Left hindlimb (tissue), 1 donor: ENCODE data around the gene MASP2.
"Not testable (repeated sequence)": the region's sequence is repeated elsewhere in the genome, so short reads cannot be mapped to it uniquely, and the experiment has no call there.

Experiments used
- DNase-seq: peaks from one replicate; pipeline ENCODE4 v3.0.0-alpha.2; 2018

MASP2 gene

DNA sequence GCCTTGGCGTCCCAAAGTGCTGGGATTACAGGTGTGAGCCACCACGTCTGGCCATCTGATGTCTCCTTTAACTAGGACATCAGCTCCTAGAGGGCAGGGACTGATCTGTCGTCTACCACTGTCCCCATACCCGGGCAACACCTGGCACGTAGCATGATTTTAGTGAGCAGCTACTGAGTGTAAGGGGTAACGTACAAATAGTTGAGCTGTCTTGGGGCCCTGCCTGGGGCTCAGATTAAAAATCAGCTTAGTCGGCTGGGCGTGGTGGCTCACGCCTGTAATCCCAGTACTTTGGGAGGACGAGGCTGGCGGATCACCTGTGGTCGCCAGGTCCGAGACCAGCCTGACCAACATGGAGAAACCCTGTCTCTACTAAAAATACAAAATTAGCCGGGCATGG lies 11.0 kb upstream of the MASP2 start:
- no peak for DNase-seq

DNA sequence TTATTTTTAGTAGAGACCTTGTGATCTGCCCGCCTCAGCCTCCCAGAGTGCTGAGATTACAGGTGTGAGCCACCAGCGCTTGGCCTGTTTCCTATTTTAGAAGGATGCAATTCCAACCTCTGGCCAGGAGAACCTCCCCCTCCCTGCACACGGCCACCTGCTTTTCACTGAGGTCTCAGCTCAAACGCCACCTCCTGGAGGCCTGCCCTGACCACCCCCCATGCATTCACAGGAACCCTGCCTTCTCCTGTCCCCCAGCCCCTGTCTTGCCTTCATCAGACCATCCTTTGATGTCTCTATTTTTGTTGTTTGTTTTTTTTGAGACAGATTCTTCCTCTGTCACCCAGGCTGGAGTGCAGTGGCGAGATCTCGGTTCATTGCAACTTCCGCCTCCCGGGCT lies 10.4 kb upstream of the MASP2 start:
- DNase-seq, result no peak

DNA sequence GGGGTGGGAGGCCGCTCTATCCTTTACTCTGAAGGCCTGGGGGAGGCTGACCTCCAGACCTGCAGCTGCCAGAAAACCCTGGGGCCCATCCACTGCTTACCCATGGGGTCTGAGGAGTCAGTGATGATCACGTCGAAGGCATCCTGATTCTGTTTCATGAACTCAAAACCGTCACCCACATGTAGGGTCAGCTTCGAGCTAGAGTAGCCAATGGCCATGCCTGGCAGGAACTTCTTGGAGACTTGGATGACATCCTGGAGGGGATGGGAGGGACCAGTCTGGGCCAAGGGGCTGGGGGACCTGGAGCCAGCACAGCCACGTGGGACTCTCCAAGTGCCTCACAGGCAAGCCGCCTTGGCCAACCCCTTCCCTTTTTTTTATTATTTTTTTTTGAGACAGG lies 9.5 kb upstream of the MASP2 start:
- DNase-seq, result no peak

DNA sequence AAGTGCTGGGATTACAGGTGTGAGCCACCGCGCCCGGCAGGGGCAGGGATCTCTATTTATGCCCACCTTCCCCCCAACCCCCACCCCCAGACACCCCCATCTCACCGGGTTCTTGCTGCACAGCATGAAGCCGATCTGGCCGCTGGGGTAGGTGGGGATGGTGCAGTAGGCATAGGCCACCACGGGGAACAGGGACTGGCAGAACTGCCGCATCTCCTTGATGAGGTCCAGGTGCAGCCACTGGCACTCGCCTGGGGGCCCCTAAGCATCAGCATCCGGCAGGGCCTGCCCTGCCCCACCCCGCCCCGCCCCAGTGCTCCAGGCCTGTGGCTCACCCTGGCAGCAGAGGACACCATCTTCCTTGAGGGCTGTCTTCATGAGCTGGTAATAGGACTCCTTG lies 8.6 kb upstream of the MASP2 start:
- no peak for DNase-seq

DNA sequence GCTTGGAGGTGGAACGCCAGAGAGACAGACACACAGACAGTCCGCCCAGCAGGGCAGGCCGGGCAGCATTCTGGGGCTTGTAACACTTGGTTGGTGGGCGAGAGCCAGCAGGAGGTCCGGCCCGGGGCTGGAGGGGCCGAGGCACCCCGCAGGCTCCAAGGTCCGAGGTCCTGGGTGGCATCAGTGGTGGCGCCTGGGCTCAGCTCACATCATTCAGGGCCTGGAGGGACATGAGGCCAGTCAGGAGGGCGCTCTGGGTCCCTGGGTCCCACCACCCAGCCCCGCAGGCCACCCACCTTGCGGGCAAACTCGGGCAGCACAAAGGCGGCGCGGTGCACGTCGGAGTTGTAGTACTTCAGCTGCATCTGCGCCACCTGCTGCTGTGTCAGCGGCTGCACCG lies 7.6 kb upstream of the MASP2 start:
- DNase-seq, result no peak

DNA sequence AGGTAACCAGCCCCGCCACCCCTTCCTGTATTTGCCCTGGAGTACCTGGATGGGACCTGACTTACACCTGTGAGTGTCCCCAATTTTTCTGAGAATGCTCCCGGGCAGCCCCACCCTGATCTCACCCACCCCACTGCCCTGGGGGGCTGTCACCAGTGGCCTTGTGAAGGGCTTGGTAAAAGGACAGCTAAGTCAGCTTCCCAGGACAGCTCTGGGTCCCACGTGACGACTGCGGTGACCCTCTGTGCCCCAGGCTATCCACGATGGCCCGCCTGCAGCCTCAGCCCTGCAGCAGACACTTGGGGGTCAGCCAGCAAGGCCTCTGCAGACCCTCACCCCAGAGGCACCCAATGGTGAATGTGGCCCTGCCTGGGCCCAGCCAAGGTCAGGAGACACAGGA lies 7.1 kb upstream of the MASP2 start:
- no peak for DNase-seq

DNA sequence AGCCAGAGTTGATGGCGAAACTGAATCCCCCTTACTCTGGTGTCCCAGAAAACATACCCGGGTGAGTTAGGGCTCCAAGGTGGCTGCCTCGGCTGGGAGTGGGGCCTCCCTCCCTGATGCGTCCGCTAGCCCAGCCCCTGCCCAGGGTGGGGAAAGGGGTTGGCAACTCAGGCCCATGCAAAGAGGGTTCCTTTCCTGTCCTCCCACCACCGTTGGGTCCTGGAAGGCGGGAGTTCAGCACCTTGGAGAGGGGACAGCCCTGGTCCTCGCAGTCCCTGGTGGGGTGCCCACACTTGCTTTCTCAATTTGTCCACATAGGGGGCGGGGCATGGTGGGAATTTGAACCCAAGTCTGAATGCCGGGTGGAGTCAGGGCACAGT lies 6.7 kb upstream of the MASP2 start:
- DNase-seq, result no peak

DNA sequence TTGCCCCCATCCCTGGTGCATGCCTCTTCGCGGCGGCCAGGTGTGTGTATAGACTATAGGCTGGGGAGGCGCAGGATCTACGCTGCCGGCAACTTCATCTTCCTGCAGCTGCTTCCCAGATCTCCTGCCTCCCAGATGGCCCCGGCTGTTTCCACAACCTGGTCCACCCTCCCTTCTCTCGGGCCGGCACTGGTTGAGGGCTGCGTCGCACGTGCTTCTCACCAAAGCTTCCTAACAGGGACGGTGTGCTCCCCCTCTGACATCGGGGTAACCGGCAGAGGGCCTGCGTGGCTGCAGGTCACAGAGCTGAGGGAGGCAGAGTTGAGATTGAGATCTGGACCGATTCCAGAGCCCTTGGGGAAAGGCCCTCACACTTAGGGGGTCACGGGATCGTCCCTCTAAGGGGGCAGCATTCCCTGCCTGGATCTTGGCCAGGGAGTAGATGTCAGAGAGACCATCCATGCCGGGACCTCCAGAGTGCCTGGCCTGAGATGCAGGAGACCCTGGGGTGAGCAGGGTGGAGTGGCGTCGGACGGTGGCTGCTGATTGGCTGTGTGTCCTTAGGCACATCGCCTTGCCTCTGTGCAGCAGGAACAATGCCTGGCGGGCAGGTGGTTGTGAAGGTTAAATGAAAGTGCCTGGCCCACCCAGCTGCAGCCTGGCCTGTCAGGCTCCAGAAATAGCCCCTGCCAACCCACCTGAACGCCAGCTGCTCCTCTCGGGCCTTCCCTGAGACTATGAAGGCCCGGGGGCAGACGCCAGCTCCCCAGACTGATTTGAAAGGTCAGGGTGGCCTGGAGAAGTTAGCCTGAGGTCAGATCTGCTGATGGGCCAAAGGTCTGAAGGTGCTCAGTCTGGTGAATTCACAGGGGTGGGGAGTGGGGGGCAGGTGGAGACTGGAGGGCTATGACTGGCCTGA lies 6.1 kb upstream of the MASP2 start:
- DNase-seq, result no peak

DNA sequence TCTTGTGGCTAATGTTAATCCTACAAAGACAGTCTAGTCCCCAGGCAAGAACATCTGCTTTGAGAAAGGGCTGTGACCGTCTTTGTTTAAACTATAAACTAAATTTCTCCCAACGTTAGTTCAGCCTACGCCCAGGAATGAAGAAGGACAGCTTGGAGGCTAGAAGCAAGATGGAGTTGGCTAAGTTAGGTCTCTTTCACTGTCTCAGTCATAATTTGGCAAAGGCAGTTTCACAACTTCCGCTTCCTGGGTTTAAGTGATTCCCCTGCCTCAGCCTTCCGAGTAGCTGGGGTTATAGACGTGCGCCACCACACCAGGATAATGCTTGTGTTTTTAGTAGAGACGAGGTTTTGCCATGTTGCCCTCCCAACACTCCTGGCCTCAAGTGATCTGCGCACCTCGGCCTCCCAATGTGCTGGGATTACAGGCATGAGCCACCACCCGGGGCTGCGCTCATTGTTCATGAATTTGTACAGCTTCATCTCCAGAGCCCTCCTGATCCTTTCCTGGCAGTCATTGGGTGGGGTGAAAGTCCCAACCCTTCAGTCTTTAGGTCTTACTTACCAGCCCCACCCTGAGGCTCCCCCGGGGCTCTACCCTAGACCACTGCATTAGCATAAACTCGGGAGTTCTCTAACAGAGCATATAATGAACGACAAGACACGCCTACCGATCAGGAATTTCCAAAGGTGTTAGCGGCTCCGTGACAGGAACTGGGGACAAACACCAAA lies 4.9 kb upstream of the MASP2 start:
- DNase-seq, result no peak

DNA sequence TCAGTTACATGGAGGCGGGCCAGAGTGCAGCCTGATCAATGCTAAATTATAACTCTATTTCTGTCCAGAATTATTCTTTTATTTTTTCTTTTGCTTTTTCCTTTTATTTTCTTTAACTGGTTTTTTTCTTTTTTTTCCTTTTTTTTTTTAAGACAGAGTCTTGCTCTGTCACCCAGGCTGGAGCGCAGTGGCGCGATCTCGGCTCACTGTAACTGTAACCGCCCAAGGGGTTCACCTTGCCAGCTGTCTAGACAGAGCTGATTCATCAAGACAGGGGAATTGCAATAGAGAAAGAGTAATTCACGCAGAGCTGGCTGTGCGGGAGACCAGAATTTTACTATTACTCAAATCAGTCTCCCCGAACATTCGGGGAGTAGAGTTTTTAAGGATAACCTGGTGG lies 4.1 kb upstream of the MASP2 start:
- DNase-seq, result not testable (repeated sequence)

DNA sequence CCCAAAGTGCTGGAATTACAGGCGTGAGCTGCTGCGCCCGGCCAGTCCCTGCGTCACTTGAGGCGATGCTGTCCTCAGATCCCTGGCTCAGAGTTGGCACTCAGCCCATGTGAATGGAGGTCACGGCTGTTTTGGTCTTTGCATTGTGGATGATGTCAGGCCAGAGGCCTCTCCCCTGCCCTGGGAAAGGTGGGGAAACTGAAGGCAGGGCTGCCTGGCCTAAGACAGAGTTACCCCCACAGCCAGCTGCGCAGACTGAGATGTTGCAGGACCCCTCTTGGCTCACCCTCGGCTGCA lies 821 bp downstream of the MASP2 start:
- no peak for DNase-seq

DNA sequence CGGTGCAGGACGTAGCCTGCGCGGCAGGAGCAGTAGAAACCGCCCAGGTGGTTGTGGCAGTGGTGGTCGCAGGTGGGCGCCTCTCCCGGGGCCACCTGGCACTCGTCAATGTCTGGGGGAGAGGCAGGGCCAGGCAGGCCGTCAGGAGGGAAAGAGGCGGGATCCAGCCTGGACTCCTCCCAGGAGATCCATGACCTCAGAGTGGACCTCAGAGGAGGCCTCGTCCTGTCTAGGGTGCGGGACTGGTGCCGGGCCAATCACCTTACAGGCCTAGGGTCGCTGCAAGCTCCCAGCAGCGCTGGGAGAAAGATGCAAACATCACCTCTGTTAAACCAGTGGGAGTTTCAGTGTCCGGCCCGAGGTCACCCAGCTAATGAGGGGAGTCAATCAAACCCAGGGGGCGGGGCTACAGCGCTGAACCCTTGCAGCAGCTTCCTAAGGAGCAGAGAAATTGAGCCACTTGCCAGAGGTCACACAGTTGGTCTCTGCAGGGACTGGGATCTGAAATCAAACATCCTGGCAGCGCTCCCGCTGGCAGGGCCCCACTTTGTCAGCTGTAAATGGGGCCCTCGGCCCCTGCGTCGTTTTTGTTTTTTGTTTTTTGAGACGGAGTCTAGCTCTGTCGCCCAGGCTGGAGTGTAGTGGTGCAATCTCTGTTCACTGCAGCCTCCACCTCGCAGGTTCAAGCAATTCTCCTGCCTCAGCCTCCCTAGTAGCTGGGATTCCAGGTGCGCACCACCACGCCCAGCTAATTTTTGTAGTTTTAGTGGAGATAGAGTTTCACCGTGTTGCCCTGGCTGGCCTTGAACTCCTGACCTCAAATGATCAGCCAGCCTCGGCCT lies 1.4 kb downstream of the MASP2 start:
- no peak for DNase-seq

DNA sequence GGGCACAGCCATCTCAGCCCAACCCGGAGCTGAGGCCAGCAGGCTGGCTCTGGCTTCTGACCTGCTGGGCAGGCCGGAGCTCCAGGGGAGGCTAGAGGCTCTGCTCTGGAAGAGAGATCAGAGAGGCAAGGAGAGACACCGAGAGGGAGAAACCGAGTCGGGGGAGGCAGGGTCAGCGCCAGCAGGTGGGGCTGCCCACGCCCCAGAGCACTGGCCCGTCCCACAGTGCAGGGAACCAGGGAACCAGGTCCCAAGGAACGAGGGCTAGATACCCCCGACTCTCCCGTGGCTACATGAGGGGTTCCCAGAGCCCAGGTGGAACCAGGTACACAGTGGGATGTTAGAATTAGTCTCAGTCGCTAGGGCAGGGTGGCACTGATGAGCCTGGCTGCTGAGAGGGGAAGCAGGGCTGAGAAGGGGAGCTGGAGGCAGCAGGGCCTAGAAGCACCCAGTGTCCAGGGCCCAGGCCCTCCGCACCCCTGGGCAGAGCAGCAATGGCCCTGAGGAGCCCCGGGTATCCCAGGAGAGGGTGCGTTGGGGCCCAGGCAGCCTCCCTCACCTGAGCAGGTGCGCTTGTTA lies 2.1 kb downstream of the MASP2 start:
- no peak for DNase-seq

DNA sequence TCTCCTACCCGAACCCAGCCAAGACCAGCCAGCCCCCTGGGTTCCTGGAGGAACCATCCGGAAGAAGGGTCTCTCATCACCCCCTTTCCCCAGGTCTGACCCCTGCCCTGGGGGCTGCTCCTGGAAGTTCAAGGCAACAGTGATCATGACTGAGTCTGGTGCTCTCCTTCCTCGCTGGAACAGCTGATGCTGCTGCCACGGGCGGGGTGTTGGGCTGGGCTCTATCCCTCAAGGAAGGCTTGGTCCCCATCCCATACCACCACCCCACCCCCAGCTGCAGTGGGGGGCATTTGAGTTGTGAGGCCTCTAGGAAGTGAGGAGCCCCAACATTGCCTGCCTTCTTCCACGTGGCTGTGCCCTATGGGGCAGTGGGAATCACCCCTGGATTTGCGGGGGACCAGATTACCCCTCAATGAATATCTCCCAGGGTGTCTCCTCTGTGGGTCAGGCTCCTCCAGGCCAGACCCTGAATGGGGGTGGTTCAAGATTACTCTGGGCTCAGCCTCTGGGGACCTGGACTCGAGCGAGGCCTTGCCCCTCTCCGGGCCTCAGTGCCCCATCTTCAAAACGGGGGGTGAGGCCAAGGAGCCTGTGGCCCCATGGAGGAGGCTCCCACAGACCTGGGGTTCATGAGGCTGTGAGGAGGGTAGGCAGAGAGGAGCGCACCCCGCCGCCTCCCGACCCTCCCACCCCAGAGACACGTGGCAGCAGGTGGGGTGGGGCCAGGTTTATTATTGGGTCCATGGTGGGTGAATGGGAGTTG lies 2.8 kb downstream of the MASP2 start:
- no peak for DNase-seq

DNA sequence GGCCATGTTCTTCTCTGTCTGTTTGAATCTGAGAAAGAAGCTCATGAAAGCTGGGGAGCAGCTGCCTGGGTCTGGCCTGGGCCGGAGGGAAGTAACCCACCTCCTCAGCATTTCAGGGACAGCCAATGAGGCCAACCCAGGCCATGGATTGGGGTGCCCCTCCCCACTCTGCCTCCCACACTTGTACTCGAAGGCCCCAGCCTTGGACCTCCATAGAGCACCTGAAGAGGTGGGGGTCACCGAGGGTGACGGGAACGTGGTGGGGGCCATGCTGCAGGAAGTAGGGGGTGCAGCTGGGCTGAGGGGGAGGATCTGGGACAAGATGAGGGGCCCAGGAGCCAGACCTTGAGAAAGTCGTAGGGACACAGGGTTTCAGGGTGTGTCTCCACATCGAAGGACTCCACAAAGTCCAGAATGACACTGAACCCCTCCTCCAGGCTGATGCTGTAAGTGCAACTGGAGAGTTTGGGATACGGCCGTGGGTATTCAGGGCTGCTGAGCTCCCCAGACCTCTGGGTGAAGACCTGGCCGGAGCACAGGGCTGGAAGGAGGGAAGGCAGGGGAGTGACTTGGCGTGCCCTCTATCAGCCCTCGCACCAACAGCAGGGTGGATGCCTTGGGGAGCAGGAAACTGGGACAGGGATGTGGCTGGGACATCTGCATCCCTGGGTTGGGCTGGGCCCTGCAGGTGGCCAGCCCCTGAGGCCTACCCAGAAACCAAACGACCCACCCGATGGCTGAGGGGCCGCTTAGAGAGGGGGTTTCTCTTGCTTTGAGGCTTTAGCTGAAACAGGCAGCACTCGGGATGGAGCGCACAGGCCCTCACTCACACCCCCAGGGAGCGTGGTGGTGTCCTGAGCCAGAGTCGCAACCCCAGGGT lies 3.8 kb downstream of the MASP2 start:
- no peak for DNase-seq

DNA sequence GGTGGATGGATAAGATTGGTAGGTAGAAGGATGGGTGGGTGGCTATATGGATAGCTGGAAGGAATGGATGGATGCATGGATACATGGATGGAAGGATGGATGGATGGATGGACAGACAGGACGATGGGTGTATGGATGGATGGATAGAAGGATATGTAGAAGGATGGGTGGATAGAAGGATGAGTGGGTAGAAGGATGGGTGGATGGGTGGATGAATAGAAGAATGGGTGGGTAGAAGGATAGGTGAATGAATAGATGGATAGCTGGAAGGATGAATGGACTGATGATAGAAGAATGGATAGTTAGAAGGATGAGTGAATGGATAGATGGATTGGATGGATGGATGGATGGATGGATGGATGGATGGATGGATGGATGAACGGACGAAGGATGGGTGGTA lies 5.0 kb downstream of the MASP2 start:
- no peak for DNase-seq

DNA sequence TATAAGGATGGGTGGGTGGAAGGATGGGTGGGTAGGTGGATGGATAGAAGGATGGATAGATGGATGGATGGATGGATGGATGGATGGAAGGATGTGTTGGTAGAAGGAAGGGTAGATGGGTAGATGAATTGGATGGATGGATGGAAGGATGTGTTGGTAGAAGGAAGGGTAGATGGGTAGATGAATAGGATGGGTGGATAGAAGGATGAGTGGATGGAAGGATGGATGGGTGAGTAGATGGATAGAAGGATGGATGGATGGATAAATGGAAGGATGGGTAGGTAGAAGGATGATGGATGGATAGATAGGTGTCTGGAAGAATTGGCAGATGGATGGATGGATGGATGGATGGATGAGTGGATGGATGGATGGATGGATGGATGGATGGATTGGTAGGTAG lies 6.0 kb downstream of the MASP2 start:
- DNase-seq, result no peak

DNA sequence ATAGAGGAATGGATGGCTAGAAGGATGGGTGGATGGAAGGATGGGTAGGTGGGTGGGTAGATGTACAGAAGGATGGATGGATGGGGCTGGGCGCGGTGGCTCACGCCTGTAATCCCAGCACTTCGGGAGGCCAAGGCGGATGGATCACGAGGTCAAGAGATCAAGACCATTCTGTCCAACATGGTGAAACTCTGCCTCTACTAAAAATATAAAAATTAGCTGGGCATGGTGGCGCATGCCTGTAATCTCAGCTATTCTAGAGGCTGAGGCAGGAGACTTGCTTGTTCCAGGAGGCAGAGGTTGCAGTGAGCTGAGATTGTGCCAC lies 7.0 kb downstream of the MASP2 start:
- DNase-seq, result not testable (repeated sequence)

DNA sequence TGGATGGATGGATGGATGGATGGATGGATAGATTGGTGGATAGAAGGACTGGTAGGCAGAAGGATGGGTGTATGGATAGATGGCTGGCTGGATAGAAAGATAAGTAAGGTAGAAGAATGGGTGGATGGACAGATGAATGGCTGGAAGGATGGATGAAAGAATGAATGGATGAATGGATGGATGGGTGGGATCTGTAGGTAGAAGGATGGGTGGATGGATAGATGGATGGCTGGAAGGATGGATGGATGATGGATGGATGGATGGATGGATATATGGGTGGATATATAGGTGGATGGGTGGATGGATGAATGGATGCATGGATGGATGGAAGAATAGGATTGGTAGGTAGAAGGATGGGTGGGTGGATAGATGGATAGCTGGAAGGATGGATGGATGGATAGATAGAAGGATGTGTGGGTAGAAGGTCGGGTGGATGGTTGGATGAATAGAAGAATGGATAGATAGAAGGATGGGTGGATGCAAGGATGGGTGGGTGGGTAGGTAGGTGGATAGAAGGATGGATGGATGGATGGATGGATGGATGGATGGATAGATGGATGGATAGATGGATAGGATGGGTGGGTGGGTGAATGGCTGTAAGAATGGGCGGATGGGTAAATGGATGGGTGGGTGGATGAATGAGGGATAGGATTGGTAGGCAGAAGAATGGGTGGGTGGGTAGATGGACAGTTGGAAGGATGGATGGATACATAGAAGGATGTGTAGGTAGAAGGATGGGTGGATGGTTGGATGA lies 7.5 kb downstream of the MASP2 start:
- no peak for DNase-seq

DNA sequence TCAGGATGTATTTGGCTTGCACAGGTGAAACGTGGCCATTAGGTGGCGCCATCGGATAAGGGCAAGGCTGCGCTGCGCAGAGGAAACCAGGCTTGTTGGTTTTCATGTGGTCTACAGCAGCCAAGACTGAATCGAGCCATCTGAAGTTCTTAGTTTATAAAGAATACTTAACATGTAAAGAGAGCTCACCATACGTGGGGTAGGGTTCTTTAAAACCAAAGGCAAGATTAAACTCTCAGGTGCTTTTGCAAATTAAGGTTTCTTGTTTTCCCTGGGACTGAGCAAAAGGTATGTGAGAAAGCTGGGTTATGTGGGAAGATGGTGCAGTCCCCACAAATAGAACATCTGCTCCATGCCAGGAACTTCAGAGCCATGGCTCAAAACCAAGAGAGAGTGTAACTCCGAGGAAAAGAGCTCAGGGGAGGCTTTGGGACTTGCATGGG lies 9.3 kb downstream of the MASP2 start:
- peak; percentile 88 for DNase-seq
